Inflammatory macrophage (primary cell): Measurements from ENCODE around the gene PLA2G2F.

Source experiments
- DNase-seq, 2 donors: peaks; one replicate each; pipeline ENCODE4 v3.0.0-alpha.2; 2020 to 2022

The PLA2G2F gene

GRCh38 chr1:20172033-20172590 is 33.0 kb downstream of the PLA2G2F start:
- no peak for DNase-seq

- DNase-seq, result peak; percentile 43 to 59
These were observed 36.0 kb downstream of the PLA2G2F start for GRCh38 chr1:20174937-20175666.

- peak; percentile 22 to 23 for DNase-seq
These were observed 39.7 kb downstream of the PLA2G2F start for GRCh38 chr1:20178634-20179370.

- no peak for DNase-seq
These were observed 40.4 kb downstream of the PLA2G2F start for GRCh38 chr1:20179371-20180128.

GRCh38 chr1:20180129-20180843 is 41.2 kb downstream of the PLA2G2F start:
- no peak for DNase-seq

- no peak for DNase-seq
These were observed 41.7 kb downstream of the PLA2G2F start for GRCh38 chr1:20180844-20181207.

GRCh38 chr1:20182415-20182814 is 43.3 kb downstream of the PLA2G2F start:
- no peak for DNase-seq

- no peak for DNase-seq
These were observed 43.9 kb downstream of the PLA2G2F start for GRCh38 chr1:20183035-20183434.

- DNase-seq, result no peak
These were observed 44.6 kb downstream of the PLA2G2F start for GRCh38 chr1:20183616-20184271.

GRCh38 chr1:20184481-20184900 is 45.4 kb downstream of the PLA2G2F start:
- no peak for DNase-seq

GRCh38 chr1:20184997-20185833 is 46.1 kb downstream of the PLA2G2F start:
- no peak for DNase-seq

GRCh38 chr1:20185834-20186782 is 47.0 kb downstream of the PLA2G2F start, which contains the start of the genes PLA2G2C and UBXN10:
PLA2G2C (minus strand) TSS chr1:20186518; CDS start chr1:20177363, 9,155 bp downstream.
UBXN10 (plus strand) TSS chr1:20186096; CDS start chr1:20190562, 4,466 bp downstream.
- DNase-seq, result no peak

GRCh38 chr1:20187103-20187812 is 48.1 kb downstream of the PLA2G2F start:
- no peak for DNase-seq

GRCh38 chr1:20187813-20188454 is 48.8 kb downstream of the PLA2G2F start:
- DNase-seq, result no peak

GRCh38 chr1:20188455-20188817 is 49.3 kb downstream of the PLA2G2F start:
- DNase-seq, result peak; percentile 13 to 15

GRCh38 chr1:20189664-20190063 is 50.5 kb downstream of the PLA2G2F start:
- no peak for DNase-seq

GRCh38 chr1:20190256-20191160 is 51.4 kb downstream of the PLA2G2F start:
- no peak for DNase-seq
